Endometrium (tissue), 2 donors: ENCODE measurements around the gene UPB1.
"Not testable (repeated sequence)": the region's sequence is repeated elsewhere in the genome, so short reads cannot be mapped to it uniquely, and the experiment has no call there.

Experiments
- FAIRE-seq: peaks from 2 replicates; lab custom pipeline; 2012; peaks lifted over from hg19 to GRCh38; lab: Jason Lieb, UNC
- donor health status: control.
- donor health status: control.

The UPB1 gene

DNA sequence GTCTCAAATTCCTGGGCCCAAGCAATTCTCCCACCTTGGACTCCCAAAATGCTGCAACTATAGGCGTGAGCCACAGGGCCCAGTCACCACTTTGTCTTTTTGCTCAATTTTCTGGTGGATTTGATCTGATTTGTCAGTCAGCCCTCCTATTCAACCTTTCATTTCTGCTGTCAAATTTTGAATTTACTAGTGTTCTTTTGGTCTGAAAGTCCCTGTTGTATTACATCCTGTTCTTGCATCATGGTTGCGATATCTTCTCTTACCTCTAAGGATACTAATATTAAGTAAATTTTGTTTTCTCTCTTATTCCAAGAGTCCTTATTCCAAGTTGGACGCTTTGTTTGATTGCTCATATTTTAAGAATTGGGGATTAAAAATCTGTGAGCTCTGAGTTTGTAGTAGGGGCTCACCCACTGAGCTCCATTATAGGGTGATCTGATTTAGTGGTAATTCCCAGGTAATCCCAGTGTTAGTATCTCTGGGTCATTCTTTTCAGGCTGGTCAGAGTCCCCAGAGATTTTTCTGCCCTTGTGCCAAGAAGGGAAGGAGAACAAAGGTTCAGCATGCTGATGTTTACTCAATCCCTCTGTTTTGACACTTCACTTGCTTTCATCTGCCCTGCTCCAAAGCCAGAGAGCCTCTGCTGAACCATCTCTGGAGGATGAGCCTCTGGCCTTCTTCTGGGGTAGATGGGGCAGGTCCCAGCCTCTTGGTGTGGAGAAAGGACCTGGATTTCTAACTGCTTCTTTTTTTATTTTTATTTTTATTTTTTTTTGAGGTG, 10.0 kb downstream of the UPB1 start:
- no peak for FAIRE-seq

DNA sequence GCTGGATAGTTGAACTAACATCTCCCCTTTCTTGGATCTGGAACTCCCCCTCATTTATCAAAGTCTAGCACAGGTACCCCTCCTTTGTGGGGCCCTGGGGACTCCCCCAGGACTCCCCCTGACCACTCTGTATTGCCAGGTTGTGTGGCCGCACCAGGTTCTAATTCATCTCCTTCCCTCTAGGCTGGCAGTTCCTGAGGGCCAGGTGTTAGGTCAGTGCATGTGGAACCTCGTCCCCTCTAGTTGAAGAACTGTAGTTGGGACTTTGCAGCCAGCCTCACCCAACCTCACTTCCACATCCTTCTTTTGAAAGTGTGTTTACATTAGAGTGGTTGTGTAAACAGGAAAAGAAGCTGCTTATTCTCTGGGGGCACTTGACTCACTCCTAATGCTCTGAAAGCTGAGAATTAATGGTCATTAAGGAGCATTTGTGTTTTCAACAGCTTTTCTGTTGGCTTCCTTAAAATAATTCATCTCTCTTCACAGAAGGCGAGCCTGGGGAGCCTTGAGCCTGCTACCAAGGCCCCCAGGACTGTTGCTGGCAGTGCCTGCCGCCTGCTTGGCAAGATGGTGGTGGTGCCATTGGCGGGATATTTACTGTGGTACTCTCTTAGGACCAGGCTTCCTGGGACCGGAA, 11.8 kb downstream of the UPB1 start:
- FAIRE-seq, result no peak

DNA sequence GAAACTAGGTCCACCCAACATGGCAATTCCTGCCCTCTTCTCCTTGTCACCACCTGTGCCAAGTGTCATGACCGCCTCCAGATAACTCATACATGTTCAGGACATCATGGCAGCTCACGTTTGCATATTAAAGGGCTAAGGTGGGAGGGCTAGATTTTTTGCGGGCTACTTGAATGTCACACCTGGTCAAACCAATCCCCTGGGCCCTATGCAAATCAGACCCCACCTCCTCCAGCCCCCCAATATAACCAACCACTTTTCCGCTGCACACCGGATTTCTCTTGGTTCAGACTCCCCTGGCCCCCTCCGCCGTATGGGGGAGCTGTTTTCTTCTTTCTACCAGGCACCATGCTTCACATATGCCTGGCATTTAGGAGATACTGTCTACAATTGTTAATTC, 12.6 kb downstream of the UPB1 start:
- no peak for FAIRE-seq

DNA sequence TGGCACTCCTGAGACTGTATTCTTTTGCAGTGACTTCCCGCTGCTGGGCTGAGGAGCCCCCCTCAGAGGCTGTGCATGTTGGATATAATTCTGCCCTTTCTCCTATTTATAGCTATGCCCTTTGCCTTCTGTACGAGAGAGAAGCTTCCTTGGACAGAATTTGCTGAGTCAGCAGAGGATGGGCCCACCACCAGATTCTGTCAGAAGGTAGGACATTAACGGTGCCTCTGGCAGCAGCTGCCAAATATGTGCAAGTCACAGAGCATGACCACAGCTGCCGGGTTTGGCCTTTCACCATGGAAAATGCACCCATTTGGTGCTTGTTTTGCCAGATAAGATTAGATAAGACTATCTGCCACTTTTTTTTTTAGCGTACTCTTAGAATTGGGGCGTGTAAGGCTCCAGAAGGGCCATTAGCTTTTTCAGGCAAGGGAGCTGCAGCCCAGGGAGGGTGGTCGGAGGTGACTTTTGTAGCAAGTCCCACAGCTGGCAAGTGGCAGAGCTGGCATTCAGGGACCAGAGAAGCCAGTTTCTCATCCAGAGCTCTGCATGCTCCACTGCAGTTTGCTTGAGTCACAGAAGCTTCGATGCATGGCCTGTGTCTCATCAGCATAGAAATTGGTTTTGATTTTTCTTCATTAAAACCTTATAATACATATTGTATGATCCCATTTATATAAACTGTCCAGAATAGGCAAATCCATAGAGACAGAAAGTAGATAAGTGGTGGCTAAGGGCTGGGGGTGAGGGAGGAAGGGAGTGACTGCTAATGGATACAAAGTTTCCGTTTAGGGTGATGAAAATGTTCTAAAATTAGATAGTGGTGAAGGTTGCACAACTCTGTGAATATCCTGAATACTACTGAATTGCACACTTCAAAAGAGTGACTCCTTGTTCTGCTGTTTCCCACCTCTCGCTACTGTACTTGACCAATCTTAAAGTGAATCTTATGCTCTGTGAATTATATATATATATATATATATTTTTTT, 15.8 kb downstream of the UPB1 start:
- no peak for FAIRE-seq

DNA sequence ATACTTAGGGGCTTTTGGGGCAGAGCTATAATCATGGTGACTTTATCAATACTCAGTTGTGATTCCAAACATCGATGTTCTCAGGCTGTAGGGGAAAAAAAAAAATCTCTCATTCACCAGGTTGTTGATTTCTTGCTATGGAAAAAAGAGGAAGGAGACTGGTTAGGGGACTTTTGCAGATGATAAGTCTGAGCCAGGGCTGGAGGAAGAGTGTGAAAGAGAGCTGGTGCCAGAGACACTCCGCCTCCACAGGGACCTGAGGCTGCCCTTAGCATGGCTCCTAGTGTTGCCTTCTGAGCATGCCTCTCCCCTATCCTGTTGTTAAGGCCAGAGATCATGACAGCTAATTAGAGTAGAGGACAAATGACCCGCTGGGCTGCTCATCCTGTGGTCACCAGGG, 16.9 kb downstream of the UPB1 start:
- no peak for FAIRE-seq

DNA sequence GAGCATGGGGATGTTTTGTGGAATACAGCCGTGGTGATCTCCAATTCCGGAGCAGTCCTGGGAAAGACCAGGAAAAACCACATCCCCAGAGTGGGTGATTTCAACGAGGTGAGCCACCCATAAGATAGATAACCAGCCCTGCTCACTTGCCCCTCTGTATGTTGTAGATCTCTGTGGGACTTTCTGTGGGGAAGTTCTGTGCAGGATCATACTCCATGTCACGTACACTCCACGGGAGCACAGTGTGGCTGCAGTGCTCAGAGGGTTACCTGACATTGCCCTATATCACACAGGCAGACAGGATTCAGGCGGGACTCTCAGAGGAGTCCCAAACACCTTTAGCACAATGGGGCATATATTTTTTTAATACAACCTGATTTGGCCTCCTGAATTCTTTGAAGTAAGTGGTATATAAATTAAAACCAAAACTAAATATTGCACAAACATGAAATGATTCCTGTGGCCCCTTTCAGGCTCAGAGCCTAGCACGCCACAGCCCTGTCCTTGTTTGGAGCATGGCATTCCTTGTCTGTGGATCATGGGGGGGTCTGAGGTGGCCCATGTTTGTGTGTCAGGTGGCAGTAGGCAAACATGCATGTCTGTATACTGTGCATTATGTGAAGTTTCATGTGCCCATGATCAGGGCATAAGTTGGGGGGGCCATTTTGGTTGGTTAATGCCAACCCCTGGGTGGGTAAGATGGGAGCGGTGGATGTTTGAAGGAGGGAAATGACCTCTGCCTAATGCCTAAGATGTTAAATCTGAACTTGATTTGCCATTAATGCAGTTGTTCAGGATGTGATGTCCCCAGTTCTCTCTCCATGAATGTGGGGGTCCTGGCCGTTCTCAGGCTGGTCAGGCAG, 18.5 kb downstream of the UPB1 start:
- no peak for FAIRE-seq

DNA sequence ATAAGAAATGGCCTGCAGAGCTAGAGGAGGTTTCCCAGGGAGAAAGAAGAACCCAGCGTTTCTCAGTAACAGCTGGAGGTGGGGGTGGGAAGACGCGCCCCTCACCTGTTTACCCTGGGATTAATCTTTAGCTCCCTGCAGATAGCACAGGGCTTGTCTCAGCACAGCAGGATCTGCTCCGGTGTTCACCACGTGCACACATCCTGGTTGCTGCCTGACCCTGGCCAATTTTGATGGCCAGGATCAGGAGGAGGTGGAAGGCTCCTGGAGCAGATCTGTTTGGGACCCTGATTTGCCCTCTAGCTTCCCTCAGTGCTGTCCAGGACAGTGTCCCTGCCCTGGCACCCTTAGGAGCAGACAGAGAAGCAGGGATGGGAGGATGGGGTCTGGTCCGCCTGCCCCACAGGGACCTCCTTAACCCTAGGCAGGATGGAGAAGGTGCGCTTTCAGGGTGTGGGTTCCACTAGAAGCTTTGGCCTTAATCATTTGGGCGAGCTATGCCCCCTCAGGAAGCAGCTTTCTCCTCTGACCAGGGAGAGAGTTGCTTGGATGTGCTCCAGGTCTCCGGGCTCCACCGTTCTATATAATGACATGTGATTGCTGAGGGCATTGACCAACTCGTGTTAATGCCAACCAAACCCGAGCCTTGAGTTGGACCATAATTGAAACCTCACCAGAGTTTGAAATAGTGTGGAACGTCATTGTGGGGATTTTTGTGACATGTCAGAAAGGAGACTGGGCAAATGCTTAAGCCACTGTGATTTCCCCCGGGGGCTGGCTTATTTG, 19.3 kb downstream of the UPB1 start:
- no peak for FAIRE-seq

DNA sequence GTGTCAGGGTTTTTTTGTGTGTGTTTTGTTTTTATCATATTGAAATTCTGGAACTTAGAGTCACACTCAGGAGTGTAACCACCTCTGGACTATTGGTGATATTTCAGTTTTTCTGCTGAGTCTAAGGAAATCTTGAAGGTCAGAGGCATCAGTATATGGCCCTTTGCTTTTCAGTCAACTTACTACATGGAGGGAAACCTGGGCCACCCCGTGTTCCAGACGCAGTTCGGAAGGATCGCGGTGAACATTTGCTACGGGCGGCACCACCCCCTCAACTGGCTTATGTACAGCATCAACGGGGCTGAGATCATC, 19.9 kb downstream of the UPB1 start:
- no peak for FAIRE-seq

DNA sequence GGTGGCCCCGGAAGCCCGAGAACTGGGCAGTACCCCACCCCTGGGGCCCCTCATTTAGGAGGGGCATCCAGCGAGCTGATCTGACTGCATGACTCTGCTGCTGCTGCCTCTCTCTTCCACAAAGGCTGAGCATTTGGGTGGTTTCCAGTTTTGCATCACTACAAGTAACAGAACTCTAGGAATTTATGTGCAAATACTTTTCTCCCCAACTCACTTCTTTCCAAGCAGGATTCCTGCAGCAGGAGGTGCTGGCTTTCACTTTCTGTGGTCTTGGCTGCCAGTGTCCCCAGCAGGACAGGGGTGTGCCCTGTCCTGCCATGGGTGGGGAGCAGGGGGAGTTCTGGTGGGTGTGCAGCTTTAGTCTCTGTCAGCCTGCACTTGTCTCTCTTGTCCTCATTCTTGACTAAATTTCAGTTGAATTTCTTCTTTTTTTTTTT, 21.2 kb downstream of the UPB1 start:
- FAIRE-seq, result no peak

DNA sequence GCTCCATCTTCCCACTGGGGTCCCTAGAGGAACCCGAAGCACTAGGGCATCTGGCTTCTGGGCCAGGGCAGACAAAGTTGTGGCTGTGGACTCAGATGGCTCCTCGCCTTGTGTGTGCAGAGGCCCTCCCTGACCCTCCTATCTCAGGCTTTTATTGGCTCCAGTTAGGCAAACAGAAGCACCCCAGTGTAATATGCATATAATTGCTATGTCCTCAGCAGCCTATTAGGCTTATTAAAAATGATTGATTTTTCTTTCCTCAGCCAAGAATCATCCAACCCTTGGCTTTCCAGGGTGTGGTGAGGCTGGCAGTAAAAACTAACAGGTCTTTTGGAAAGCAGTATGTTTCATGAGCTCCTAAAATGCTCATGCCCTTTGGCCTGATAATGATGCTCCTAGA, 22.3 kb downstream of the UPB1 start:
- FAIRE-seq, result no peak

DNA sequence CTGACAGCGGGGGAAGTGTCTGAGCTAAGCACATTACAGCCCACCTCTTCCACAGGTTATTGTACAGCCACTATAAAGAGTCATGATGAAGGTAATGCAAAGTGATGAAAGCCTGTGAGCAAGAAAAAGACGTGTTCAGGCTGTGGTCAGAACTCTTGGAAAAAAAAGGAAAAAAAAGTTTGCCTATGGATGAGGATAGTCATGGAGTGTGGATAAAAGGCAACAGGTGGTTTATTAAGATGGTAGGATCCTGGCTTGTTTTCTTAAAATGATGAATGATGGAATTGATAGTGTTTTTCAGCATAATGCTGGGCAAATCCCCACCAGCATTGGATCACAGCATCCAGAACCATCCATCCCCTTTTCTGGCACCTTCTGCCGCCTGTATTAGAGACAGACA, 23.1 kb downstream of the UPB1 start:
- FAIRE-seq, result no peak

DNA sequence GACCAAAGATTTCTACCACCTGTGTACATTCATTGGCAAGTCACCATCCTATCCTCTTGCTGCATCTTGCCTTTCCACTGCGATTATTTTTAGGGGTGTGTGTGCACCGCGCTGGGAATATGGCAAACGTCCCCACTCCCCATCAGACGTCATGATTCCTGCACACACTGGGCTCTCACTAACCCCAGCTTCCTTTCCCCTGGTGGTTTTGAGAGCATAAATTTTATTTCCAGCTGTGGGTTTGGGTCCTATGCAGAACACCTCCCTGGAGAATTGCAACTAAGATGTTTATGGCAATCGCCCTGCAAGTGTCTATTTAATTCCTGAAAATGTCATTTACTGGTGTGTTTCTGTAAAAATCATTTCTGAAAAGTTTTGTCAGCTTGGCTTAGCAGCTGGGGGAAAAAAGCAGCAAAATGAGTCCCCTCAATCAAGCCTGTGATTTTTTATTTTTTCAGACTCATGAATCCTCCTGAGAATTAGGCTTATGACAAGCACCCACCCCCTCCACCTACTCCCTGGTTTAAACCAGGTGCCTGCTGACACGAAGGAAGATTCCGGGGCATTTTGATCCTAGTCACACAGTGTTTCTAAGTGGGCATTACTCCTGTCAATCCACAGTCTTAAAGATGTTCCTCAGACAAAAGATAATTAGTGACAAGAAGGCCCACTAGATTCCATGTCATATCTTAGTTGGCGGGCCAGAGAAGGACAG, 23.8 kb downstream of the UPB1 start:
- no peak for FAIRE-seq

DNA sequence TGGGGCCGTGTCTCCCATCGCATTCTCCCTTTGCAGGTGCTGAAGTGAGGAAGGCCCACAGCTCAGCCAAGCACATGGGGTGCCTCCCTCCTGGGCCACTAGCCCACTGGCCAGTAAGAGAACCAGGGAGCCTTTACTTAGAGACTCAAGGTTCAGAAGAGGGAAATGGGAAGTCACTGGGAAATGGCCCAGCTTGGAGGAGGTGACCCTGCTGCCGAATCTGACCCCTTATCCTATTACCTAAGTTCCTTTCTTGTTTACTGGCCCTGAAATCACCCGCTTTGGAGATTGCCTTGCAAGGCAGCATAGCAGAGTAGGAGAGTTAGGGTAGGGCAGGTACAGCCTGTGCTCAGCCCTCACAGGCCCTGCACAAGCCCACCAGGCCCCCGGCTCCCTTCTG, 24.4 kb downstream of the UPB1 start:
- FAIRE-seq, result no peak

DNA sequence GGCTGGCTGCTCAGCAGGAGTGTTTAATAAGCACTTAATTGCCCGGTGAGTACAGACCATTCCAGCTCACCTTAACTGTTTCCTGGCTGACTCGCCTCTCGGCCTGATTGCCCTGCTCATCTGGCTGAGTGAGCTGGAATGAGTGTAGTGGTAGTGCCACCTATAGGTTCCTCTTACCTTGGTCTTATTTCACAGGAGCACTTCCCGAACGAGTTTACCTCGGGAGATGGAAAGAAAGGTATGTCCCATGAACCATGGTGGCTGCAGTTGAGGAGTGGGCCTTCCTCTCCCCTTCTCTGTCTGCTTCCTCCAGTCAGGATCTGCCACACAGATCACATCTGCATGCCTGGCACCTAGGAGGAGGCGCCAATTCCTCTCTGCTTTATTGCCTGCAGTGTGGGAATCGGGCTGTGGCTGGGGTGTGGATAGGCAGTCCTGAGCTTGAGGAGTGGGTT, 26.7 kb downstream of the UPB1 start:
- FAIRE-seq, result no peak

DNA sequence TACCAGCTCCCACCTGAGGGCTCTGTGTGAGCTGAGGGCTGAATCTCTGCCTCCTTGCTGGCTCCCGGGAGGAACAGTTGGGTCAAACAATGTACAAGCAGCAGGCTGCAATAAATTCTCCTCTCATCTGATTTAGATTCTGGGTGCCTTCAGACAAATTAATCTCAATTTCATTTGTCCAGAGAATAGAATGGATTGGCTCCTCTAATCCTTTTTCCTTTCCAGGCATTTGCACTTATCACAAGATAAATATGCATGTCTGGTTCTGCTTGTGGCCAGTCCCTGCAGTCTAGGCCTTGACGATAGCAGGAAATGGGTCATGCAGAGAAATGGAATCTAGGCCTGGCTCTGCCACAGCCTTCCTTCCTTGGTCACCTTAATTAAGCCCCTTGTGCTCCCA, 28.7 kb downstream of the UPB1 start:
- no peak for FAIRE-seq

DNA sequence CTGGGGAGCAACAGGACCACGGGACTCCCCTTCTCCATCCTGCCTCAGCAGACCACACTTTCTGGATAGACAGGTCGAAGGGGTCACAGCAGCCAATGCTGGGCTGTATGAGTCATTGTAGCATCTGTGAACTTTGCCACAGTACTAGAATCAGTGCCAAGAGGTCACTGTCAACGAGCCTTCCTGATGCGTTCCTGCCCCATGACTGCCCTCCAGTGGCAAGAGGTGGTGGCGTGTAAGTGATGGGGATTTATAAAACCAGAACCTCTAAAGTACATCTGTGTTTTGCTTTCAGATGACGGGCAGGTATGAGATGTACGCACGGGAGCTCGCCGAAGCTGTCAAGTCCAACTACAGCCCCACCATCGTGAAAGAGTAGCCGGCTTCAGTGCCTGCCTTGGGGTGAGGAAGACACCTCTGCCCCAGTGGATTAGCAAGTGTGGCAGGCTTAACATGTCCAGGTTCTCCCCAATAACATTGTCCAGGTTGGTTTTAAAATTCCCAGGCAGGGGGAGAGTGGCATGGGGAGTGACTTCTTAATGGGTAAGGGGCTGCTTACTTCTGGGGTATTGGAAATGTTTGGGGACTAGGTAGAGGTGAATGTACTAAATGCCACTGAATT, 30.4 kb downstream of the UPB1 start:
- FAIRE-seq, result no peak

DNA sequence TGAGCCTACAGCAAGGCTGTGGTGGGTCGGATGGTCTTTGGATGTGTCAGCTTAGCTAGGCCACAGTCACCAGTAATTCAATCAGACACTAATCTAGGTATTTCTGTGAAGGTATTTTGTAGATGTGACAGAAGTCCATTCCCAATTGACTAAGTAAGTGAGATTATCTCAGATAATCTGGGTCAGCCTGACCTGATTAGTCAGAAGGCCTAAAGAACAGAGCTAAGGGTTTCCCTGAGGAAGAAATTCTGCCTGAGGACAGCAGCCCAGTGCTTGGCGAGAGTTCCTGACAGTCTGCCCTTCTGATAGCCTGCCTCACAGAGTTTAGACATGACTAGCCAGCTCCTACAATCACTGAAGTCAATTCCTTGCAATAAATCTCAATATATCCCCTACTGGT, 31.1 kb downstream of the UPB1 start:
- FAIRE-seq, result no peak

DNA sequence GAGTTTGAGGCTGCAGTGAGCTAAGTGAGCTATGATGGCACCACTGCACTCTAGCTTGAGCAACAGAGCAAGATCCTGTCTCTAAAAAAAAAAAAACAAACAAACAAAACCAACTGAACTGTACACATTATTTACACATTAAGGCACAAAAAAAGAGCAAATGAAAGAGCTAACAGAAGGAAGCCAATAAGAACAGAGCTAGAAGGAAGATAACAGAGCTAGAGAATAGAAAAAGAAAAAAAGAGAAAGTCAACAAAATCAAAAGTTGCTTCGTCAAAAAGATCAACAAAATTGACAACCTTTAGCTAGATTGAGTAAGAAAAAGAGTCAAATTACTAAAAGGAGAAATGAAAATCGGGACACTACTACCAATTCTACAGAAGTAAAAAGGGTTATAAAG, 34.8 kb downstream of the UPB1 start:
- FAIRE-seq, result no peak

DNA sequence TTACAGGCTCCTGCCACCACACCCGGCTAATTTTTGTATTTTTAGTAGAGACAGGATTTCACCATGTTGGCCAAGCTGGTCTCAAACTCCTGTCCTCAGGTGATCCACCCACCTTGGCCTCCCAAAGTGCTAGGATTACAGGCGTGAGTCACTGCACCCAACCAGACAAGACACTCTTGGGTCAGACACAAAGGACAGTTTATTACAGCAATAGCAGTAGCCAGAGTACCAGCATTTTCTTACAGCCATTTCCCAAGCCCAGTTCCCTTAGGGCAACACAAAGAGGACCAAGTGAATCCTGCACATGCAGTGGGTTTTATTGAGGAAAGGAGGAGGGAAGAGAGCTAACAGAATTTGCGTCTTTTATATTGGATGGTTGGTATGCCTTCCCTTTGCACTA, 35.8 kb downstream of the UPB1 start:
- FAIRE-seq, result not testable (repeated sequence)

DNA sequence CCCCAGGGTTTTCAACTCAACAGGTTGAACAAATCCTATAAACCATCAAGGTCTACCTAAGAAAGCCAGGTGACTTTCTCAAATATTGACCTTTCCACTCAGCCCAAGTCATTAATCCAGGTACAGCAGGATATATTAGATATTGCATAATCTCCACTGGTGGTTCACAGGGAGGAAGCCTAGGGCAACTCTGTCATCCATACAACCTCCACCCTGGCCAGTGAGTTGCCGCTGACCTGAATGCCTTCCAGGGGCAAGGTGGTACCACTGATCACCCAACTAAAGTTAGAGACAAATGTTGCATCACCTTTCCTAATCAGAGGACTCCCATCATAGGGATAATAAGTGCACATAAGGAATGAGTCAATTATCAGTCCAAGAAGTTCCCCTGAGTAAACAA, 36.9 kb downstream of the UPB1 start:
- FAIRE-seq, result no peak
